Activated CD8-positive, alpha-beta T cell treated with anti-CD3 and anti-CD28 coated beads, Interleukin-2, amount 10 ng/mL, durations not matched to agents 7 days and 5 days (primary cell): ENCODE measurements around the gene NAA80. TPM values are rescaled to one million over a fixed set of nuclear protein-coding genes. Genes with fewer than 3 reads are reported as not detected.

Source experiments
- ATAC-seq: fragments of 150-1000 bp; cut with Tn5 transposase; one replicate; pipeline ENCODE4 v1.10.0; 2021; ENCODE audit warnings: moderate library complexity
- CTCF ChIA-PET: fragments of 350-600 bp; sonication (Branson Sonifier 250); formaldehyde crosslinking; loops from one replicate; lab custom pipeline; 2021; ENCODE audit warnings: antibody characterized with exemption; lab: Charles Lee
- POLR2A ChIA-PET: fragments of 350-600 bp; sonication (Branson Sonifier 250); formaldehyde crosslinking; loops from one replicate; lab custom pipeline; 2021; ENCODE audit warnings: antibody characterized with exemption; lab: Charles Lee
- DNase-seq: peaks from one replicate; pipeline ENCODE4 v3.0.0-alpha.2; 2020
- H3K27ac Mint-ChIP-seq: one replicate; pipeline ENCODE4 v1.8.0; 2021; ENCODE audit warnings: mild to moderate bottlenecking, mixed read lengths
- H3K27me3 Mint-ChIP-seq: one replicate; pipeline ENCODE4 v1.8.0; 2021; ENCODE audit warnings: low read depth, mixed read lengths
- H3K36me3 Mint-ChIP-seq: one replicate; pipeline ENCODE4 v1.8.0; 2021; ENCODE audit warnings: low read depth, mixed read lengths
- H3K4me1 Mint-ChIP-seq: one replicate; pipeline ENCODE4 v1.8.0; 2021; ENCODE audit warnings: low read depth, mixed read lengths
- H3K4me3 Mint-ChIP-seq: one replicate; pipeline ENCODE4 v1.8.0; 2021; ENCODE audit warnings: mild to moderate bottlenecking, mixed read lengths
- H3K9me3 Mint-ChIP-seq: one replicate; pipeline ENCODE4 v1.8.0; 2022; ENCODE audit warnings: mixed read lengths; ENCODE audit not compliant: insufficient read depth
- total RNA-seq, 2 experiments: library from RNA; stranded (reverse); gene quantifications; one replicate each; pipeline ENCODE4 v1.2.3, GENCODE V29; 2021

NAA80 gene
- total RNA-seq, 2 experiments from 2014 or later: 26.8 to 28.5 TPM

GRCh38 chr3:50327943-50328691 lies 28.9 kb upstream of the NAA80 start, which contains the start of gene TUSC2:
Gene TUSC2 (minus strand): TSS chr3:50328223. CDS start chr3:50328099, 124 bp downstream.
- ChIA-PET CTCF (interaction anchor here (0.8 to 2.9 kb wide), 5 partner anchors 9 to 81 kb away, joined by 3 to 22 read pairs (median 5); no protein-coding TSS in a partner anchor), POLR2A (interaction anchor here (0.9 to 3.1 kb wide), 5 partner anchors 9 to 82 kb away, joined by 3 to 40 read pairs (median 10); partner anchors contain the start of genes HYAL3, NAA80 and RASSF1)
- Mint-ChIP-seq H3K27ac (peak within 1 kb of the TSS; percentile 89), H3K36me3 (peaks cover 51% of the 10 kb centered on the region), H3K4me1 (peaks cover 42% of the 10 kb centered on the region), H3K27me3 (no peaks in the 10 kb centered on the region), H3K4me3 (peak within 1 kb of the TSS; percentile 87), H3K9me3 (no peaks in the 10 kb centered on the region)
- ATAC-seq: peak; percentile 91
- DNase-seq: peak; percentile 97

- peaks cover 41% of the 10 kb centered on the region for H3K4me1 Mint-ChIP-seq
Observed at GRCh38 chr3:50327129-50327528, 27.9 kb upstream of the NAA80 start.

GRCh38 chr3:50326182-50326541 lies 27.0 kb upstream of the NAA80 start:
- Mint-ChIP-seq H3K4me1 (peaks cover 37% of the 10 kb centered on the region), H3K36me3 (peaks cover 35% of the 10 kb centered on the region), H3K9me3 (no peaks in the 10 kb centered on the region), H3K27ac (no peak overlapping the region), H3K4me3 (peak overlapping the region; percentile 18), H3K27me3 (no peaks in the 10 kb centered on the region)
- CTCF ChIA-PET: interaction anchor here (1.1 to 1.4 kb wide), 2 partner anchors 27 to 132 kb away, joined by 3 to 6 read pairs; partner anchors contain the start of genes HYAL3 and NAA80
- DNase-seq (no peak), ATAC-seq (no peak)
- POLR2A ChIA-PET: no interaction called here

More at GRCh38 chr3:50327129-50327528, 27.9 kb upstream of the NAA80 start:
- peaks cover 43% of the 10 kb centered on the region for H3K36me3 Mint-ChIP-seq
- DNase-seq (no peak), ATAC-seq (no peak)
- peak overlapping the region; percentile 83 for H3K27ac Mint-ChIP-seq
- peak overlapping the region; percentile 87 for H3K4me3 Mint-ChIP-seq
- no peaks in the 10 kb centered on the region for H3K9me3 Mint-ChIP-seq
- ChIA-PET POLR2A (interaction anchor here (0.8 to 3.1 kb wide), 6 partner anchors 9 to 81 kb away, joined by 3 to 40 read pairs (median 8); partner anchors contain the start of genes HYAL3, NAA80 and RASSF1), CTCF (interaction anchor here (0.8 to 2.9 kb wide), 5 partner anchors 8 to 133 kb away, joined by 3 to 22 read pairs (median 6); partner anchors contain the start of genes HYAL3 and NAA80)
- no peaks in the 10 kb centered on the region for H3K27me3 Mint-ChIP-seq

GRCh38 chr3:50325497-50326181 lies 26.4 kb upstream of the NAA80 start:
- Mint-ChIP-seq H3K27me3 (no peaks in the 10 kb centered on the region), H3K4me3 (no peak overlapping the region), H3K9me3 (no peaks in the 10 kb centered on the region), H3K36me3 (peaks cover 29% of the 10 kb centered on the region), H3K4me1 (peaks cover 38% of the 10 kb centered on the region), H3K27ac (no peak overlapping the region)
- ChIA-PET POLR2A (interaction anchor here (0.6 kb wide), 1 partner anchor 69 kb away, joined by 3 read pairs; no protein-coding TSS in a partner anchor), CTCF (interaction anchor here (1.1 to 7.4 kb wide), 7 partner anchors 9 to 132 kb away, joined by 3 to 113 read pairs (median 11); partner anchors contain the start of genes HYAL1, HYAL3, IFRD2 and NAA80)
- ATAC-seq (no peak), DNase-seq (no peak)

GRCh38 chr3:50325113-50325480 lies 25.9 kb upstream of the NAA80 start:
- H3K4me3 Mint-ChIP-seq: no peak overlapping the region
- H3K4me1 Mint-ChIP-seq: peaks cover 43% of the 10 kb centered on the region
- no peak overlapping the region for H3K27ac Mint-ChIP-seq
- ChIA-PET CTCF (interaction anchor here (1.3 to 7.4 kb wide), 10 partner anchors 9 to 95 kb away, joined by 5 to 113 read pairs (median 10); partner anchors contain the start of genes HYAL1, HYAL3, IFRD2 and NAA80), POLR2A (no interaction called here)
- no peaks in the 10 kb centered on the region for H3K9me3 Mint-ChIP-seq
- ATAC-seq (no peak), DNase-seq (no peak)
- no peaks in the 10 kb centered on the region for H3K27me3 Mint-ChIP-seq
- peaks cover 25% of the 10 kb centered on the region for H3K36me3 Mint-ChIP-seq

GRCh38 chr3:50324351-50325112 lies 25.3 kb upstream of the NAA80 start:
- no peaks in the 10 kb centered on the region for H3K9me3 Mint-ChIP-seq
- no peak overlapping the region for H3K4me3 Mint-ChIP-seq
- no peaks in the 10 kb centered on the region for H3K27me3 Mint-ChIP-seq
- ChIA-PET CTCF (interaction anchor here (0.5 to 7.4 kb wide), 21 partner anchors 9 to 1930 kb away, joined by 3 to 113 read pairs (median 7); partner anchors contain the start of genes HYAL1, HYAL3, IFRD2 and LSMEM2), POLR2A (interaction anchor here (0.6 to 3.8 kb wide), 5 partner anchors 10 to 32 kb away, joined by 3 to 20 read pairs (median 4); partner anchors contain the start of genes HYAL3, IFRD2 and NAA80)
- DNase-seq (peak; percentile 77), ATAC-seq (peak; percentile 27)
- peak overlapping the region; percentile 24 for H3K27ac Mint-ChIP-seq
- H3K4me1 Mint-ChIP-seq: peaks cover 46% of the 10 kb centered on the region
- H3K36me3 Mint-ChIP-seq: peaks cover 21% of the 10 kb centered on the region

GRCh38 chr3:50323614-50324199 lies 24.5 kb upstream of the NAA80 start:
- H3K4me1 Mint-ChIP-seq: peaks cover 46% of the 10 kb centered on the region
- CTCF ChIA-PET: interaction anchor here (0.5 to 7.4 kb wide), 21 partner anchors 8 to 1931 kb away, joined by 3 to 113 read pairs (median 7); partner anchors contain the start of genes HYAL1, HYAL3, IFRD2 and LSMEM2

GRCh38 chr3:50323092-50323600 lies 23.9 kb upstream of the NAA80 start:
- Mint-ChIP-seq H3K4me3 (no peak overlapping the region), H3K27me3 (no peaks in the 10 kb centered on the region), H3K4me1 (peaks cover 44% of the 10 kb centered on the region), H3K36me3 (peaks cover 16% of the 10 kb centered on the region), H3K9me3 (no peaks in the 10 kb centered on the region), H3K27ac (peak overlapping the region; percentile 43)
- peak; percentile 20 for DNase-seq
- ATAC-seq: no peak
- CTCF ChIA-PET: interaction anchor here (1.1 to 7.4 kb wide), 5 partner anchors 8 to 89 kb away, joined by 4 to 113 read pairs (median 17); partner anchors contain the start of genes HYAL1, HYAL3 and NAA80
- POLR2A ChIA-PET: interaction anchor here (0.8 to 3.8 kb wide), 3 partner anchors 12 to 31 kb away, joined by 4 to 20 read pairs (median 4); partner anchors contain the start of gene IFRD2

More at GRCh38 chr3:50323614-50324199, 24.5 kb upstream of the NAA80 start:
- POLR2A ChIA-PET: interaction anchor here (0.8 to 3.8 kb wide), 5 partner anchors 11 to 31 kb away, joined by 4 to 20 read pairs (median 4); partner anchors contain the start of genes HYAL3, IFRD2 and NAA80
- H3K27me3 Mint-ChIP-seq: no peaks in the 10 kb centered on the region
- ATAC-seq (no peak), DNase-seq (no peak)
- peak overlapping the region; percentile 43 for H3K27ac Mint-ChIP-seq
- H3K4me3 Mint-ChIP-seq: no peak overlapping the region
- H3K9me3 Mint-ChIP-seq: no peaks in the 10 kb centered on the region
- peaks cover 21% of the 10 kb centered on the region for H3K36me3 Mint-ChIP-seq

- peaks cover 14% of the 10 kb centered on the region for H3K36me3 Mint-ChIP-seq
- peaks cover 44% of the 10 kb centered on the region for H3K4me1 Mint-ChIP-seq
- H3K4me3 Mint-ChIP-seq: peak within 1 kb of the TSS; percentile 89
- H3K27ac Mint-ChIP-seq: peak within 1 kb of the TSS; percentile 95
- no peaks in the 10 kb centered on the region for H3K27me3 Mint-ChIP-seq
- DNase-seq: no peak
- no peak for ATAC-seq
- CTCF ChIA-PET: interaction anchor here (1.4 to 7.4 kb wide), 4 partner anchors 15 to 76 kb away, joined by 3 to 113 read pairs (median 30); partner anchors contain the start of genes HYAL1, HYAL3 and NAA80
- POLR2A ChIA-PET: interaction anchor here (0.8 to 3.8 kb wide), 5 partner anchors 12 to 30 kb away, joined by 4 to 20 read pairs (median 4); partner anchors contain the start of genes IFRD2 and RASSF1
- no peaks in the 10 kb centered on the region for H3K9me3 Mint-ChIP-seq
Observed at GRCh38 chr3:50322386-50323091, 23.3 kb upstream of the NAA80 start, which contains the start of gene HYAL2. Gene HYAL2 (minus strand): TSS chr3:50322745. CDS start chr3:50320489, 2,256 bp downstream.
